ENCODE data around the gene RHOBTB1. TPM values are rescaled to one million over a fixed set of nuclear protein-coding genes. Genes with fewer than 3 reads are reported as not detected.

The RHOBTB1 gene
- total and polyA plus RNA-seq, 9 of the 15 experiments (the other 6 are each of a cell fraction or from before 2014, with no cell fraction given) = 1.7 to 11.7 (median 9.3) TPM

GRCh38 chr10:60967854-60968484 lies 24.0 kb upstream of the RHOBTB1 start (continued):
- TF ChIP-seq THAP7 (CRISPR knock-in tag; IDR thresholded peaks at IDR 0.05) (no peak), BCL6 (CRISPR knock-in tag; IDR thresholded peaks at IDR 0.05) (no peak), GTF2F1 (IDR thresholded peaks at IDR 0.05; ENCODE audit: low read depth, low read length) (no peak), DPF2 (IDR thresholded peaks at IDR 0.05) (0 out of 2 replicates have a peak, but pooled peaks have one; percentile 16), RFX5 (IDR thresholded peaks at IDR 0.05; ENCODE audit: low read depth, low read length) (no peak), SOX6 (IDR thresholded peaks at IDR 0.05) (peak; percentile 53; the same call in 1 of the 2 replicates), STAG1 (CRISPR knock-in tag; IDR thresholded peaks at IDR 0.05; ENCODE audit: borderline replicate concordance) (no peak), SMARCA4 (IDR thresholded peaks at IDR 0.05) (peak; percentile 47; the same call in 1 of the 2 replicates), FOSL1 (tag; conservative IDR thresholded peaks at IDR 0.05) (peak; percentile 36), KHSRP (IDR thresholded peaks at IDR 0.05) (no peak), ZNF197 (CRISPR knock-in tag; IDR thresholded peaks at IDR 0.05; ENCODE audit: low read depth) (no peak), TAL1 (IDR thresholded peaks at IDR 0.05) (no peak), ERF (CRISPR knock-in tag; IDR thresholded peaks at IDR 0.05) (no peak), TEAD4 (IDR thresholded peaks at IDR 0.05; ENCODE audit: low read length) (peak; percentile 57; the same call in 1 of the 2 replicates), TEAD4 (CRISPR knock-in tag; IDR thresholded peaks at IDR 0.05; ENCODE audit: borderline replicate concordance) (no peak), ZNF780A (CRISPR knock-in tag; IDR thresholded peaks at IDR 0.05) (no peak), ESRRA (IDR thresholded peaks at IDR 0.05; ENCODE audit: borderline replicate concordance, low read depth) (peak; percentile 72; the same call in 1 of the 2 replicates), IFI16 (CRISPR knock-in tag; IDR thresholded peaks at IDR 0.05) (no peak), IRF9 (tag; IDR thresholded peaks at IDR 0.05) (no peak), SMAD1 (IDR thresholded peaks at IDR 0.05; ENCODE audit: low read depth, low read length, partially characterized antibody) (no peak), HMG20A (CRISPR knock-in tag; conservative IDR thresholded peaks at IDR 0.05) (no peak), JUNB (CRISPR knock-in tag; conservative IDR thresholded peaks at IDR 0.05) (no peak), PRDM10 (IDR thresholded peaks at IDR 0.05; ENCODE audit: partially characterized antibody) (peak; percentile 78)

All from K562 (cell line).